Measurements from ENCODE around the gene ACVRL1. TPM values are rescaled to one million over a fixed set of nuclear protein-coding genes. Genes with fewer than 3 reads are reported as not detected.

Gene ACVRL1
- total and polyA plus RNA-seq, 4 donors = 76.1 to 186 (median 115) TPM

GRCh38 chr12:51911788-51912711, 4.7 kb downstream of the ACVRL1 start:
- peaks cover 0 to 17% (median 6%) of the 10 kb centered on the region in 4 donors for H3K36me3 ChIP-seq (ENCODE audit: control insufficient read depth in 4 of 4, insufficient read depth in 4 of 4, low read length in 4 of 4)
- H3K9ac ChIP-seq (ENCODE audit: insufficient read depth in 1 of 2, low read length in 2 of 2) = no peak overlapping the region
- DNase-seq (peak; percentile 65 to 76 (median 66)), ATAC-seq (ENCODE audit: insufficient read depth, low FRiP score) (peak; percentile 51)
- peaks cover 0 to 16% (median 2%) of the 10 kb centered on the region in 3 donors for H3K27me3 ChIP-seq (ENCODE audit: control insufficient read depth in 3 of 3, insufficient read depth in 3 of 3, low read length in 2 of 3)
- TF ChIP-seq CTCF (IDR thresholded peaks at IDR 0.05; ENCODE audit: control extremely low read depth, extremely low read depth) = no peak
- H3K4me3 ChIP-seq = peak overlapping the region; percentile 59
- WGBS, 2 donors = 37 to 47% methylated on average over 8 of the region's 8 CpGs
- peaks cover 0 to 2% (median 0%) of the 10 kb centered on the region in 4 donors for H3K9me3 ChIP-seq (ENCODE audit: control insufficient read depth in 4 of 4, insufficient read depth in 3 of 4, low read length in 3 of 4)
- peak overlapping the region; percentile 30 to 85 for H3K27ac ChIP-seq (ENCODE audit: low read depth in 1 of 2, low read length in 1 of 2)
- peaks cover 4 to 56% (median 20%) of the 10 kb centered on the region in 5 donors for H3K4me1 ChIP-seq (ENCODE audit: control insufficient read depth in 5 of 5, insufficient read depth in 5 of 5, low read length in 5 of 5)

DNA sequence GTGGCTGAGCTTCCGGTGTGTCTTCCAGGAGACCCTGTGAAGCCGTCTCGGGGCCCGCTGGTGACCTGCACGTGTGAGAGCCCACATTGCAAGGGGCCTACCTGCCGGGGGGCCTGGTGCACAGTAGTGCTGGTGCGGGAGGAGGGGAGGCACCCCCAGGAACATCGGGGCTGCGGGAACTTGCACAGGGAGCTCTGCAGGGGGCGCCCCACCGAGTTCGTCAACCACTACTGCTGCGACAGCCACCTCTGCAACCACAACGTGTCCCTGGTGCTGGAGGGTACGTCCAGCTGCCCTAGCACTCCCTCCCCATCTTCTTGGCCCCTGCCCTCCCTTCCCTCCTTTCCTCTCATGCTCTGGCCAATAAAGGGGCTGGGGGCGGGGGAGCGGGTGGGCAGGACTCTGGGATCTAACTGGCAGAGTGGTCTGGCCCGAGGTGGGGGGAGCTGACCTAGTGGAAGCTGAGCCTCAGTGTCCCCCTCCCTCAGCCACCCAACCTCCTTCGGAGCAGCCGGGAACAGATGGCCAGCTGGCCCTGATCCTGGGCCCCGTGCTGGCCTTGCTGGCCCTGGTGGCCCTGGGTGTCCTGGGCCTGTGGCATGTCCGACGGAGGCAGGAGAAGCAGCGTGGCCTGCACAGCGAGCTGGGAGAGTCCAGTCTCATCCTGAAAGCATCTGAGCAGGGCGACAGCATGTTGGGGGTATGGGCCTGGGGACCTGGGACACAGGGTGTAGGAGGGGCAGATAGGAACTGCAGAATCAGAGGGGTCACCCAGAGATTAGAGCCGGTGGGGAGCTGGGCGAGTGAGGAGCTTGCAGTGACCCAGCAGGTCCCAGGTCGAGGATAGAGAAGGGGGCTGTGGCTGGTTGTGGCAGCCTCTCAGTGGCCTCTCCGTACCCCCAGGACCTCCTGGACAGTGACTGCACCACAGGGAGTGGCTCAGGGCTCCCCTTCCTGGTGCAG, 6.0 kb downstream of the ACVRL1 start:
- Histone ChIP-seq H3K4me3 (peak overlapping the region; percentile 59), H3K27ac (ENCODE audit: low read depth in 1 of 2, low read length in 1 of 2) (peak overlapping the region in 1 of 2 donors; percentile 85), H3K9me3 (ENCODE audit: control insufficient read depth in 4 of 4, insufficient read depth in 3 of 4, low read length in 3 of 4) (peaks cover 0 to 2% (median 0%) of the 10 kb centered on the region in 4 donors), H3K4me1 (ENCODE audit: control insufficient read depth in 5 of 5, insufficient read depth in 5 of 5, low read length in 5 of 5) (peaks cover 4 to 62% (median 20%) of the 10 kb centered on the region in 5 donors), H3K27me3 (ENCODE audit: control insufficient read depth in 3 of 3, insufficient read depth in 3 of 3, low read length in 2 of 3) (peaks cover 0 to 9% (median 0%) of the 10 kb centered on the region in 3 donors), H3K36me3 (ENCODE audit: control insufficient read depth in 4 of 4, insufficient read depth in 4 of 4, low read length in 4 of 4) (peaks cover 0 to 23% (median 6%) of the 10 kb centered on the region in 4 donors), H3K9ac (ENCODE audit: insufficient read depth in 1 of 2, low read length in 2 of 2) (no peak overlapping the region)
- DNase-seq = no peak
- WGBS, 2 donors = 66 to 68% methylated on average over 27 to 30 of the region's 30 CpGs
- no peak for ATAC-seq (ENCODE audit: insufficient read depth, low FRiP score)
- TF ChIP-seq CTCF (IDR thresholded peaks at IDR 0.05; ENCODE audit: control extremely low read depth, extremely low read depth) = no peak

DNA sequence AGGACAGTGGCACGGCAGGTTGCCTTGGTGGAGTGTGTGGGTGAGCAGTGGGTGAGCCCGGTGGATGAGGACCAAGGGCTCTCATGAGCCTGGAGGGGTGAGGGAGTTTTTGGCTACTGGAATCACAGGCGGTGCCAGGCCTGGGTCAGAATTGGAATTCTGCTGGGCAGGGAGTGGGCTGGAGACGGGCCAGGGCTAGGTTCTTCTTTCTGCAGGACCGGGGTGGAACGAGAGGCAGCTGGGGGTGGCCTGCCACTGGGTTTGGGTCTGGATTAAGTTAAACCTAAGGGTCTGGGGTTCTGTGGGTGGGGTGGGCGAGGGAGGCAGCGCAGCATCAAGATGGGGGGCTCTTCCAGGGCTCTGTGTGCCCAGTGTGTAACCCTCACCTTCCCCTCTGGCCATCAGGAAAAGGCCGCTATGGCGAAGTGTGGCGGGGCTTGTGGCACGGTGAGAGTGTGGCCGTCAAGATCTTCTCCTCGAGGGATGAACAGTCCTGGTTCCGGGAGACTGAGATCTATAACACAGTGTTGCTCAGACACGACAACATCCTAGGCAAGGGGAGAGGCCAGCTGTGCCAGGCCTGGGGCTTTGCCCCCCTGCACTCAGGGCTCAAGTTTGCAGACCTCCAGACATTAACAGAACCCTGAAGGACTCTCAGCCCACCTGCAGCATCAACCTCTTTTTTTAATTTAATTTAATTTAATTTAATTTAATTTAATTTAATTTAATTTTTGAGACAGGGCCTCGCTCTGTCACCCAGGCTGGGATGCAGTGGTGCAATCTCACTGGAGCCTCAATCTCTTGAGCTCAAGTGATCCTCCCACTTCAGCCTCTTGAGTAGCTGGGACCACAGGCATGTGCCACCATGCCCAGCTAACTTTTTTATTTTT, 7.0 kb downstream of the ACVRL1 start:
- Histone ChIP-seq H3K36me3 (ENCODE audit: control insufficient read depth in 4 of 4, insufficient read depth in 4 of 4, low read length in 4 of 4) (peaks cover 0 to 26% (median 6%) of the 10 kb centered on the region in 4 donors), H3K27ac (ENCODE audit: low read depth in 1 of 2, low read length in 1 of 2) (peak overlapping the region in 1 of 2 donors; percentile 58), H3K27me3 (ENCODE audit: control insufficient read depth in 3 of 3, insufficient read depth in 3 of 3, low read length in 2 of 3) (peaks cover 0 to 3% (median 0%) of the 10 kb centered on the region in 3 donors), H3K4me3 (peak overlapping the region; percentile 59), H3K9me3 (ENCODE audit: control insufficient read depth in 4 of 4, insufficient read depth in 3 of 4, low read length in 3 of 4) (peaks cover 0 to 2% (median 0%) of the 10 kb centered on the region in 4 donors), H3K9ac (ENCODE audit: insufficient read depth in 1 of 2, low read length in 2 of 2) (no peak overlapping the region), H3K4me1 (ENCODE audit: control insufficient read depth in 5 of 5, insufficient read depth in 5 of 5, low read length in 5 of 5) (peaks cover 4 to 58% (median 20%) of the 10 kb centered on the region in 5 donors)
- ATAC-seq (ENCODE audit: insufficient read depth, low FRiP score) (no peak), DNase-seq (no peak)
- TF ChIP-seq CTCF (IDR thresholded peaks at IDR 0.05; ENCODE audit: control extremely low read depth, extremely low read depth) = no peak
- WGBS, 2 donors = 68 to 82% methylated on average over 17 of the region's 17 CpGs
